HCT116 (cell line): Measurements from ENCODE around the gene TSPEAR. TPM values are rescaled to one million over a fixed set of nuclear protein-coding genes. Genes with fewer than 3 reads are reported as not detected.

Source experiments
- ATAC-seq: fragments of 200-7000 bp; cut with Tn5 transposase; 2 replicates; pipeline ENCODE4 v1.9.1; 2020; ENCODE audit warnings: mild to moderate bottlenecking, moderate library complexity
- BruUV-seq: library from RNA; stranded (reverse); fragments of 400-500 nt; replicated peaks from 2 replicates; lab custom pipeline; 2021; lab: Mats Ljungman, UMichigan
- CTCF ChIA-PET: fragments of 300-600 bp; sonication (Branson Sonifier 250); formaldehyde crosslinking; loops from one replicate; lab custom pipeline; 2021; ENCODE audit warnings: antibody characterized with exemption; lab: Charles Lee
- POLR2A ChIA-PET: fragments of 300-600, 350-600 bp; sonication (Branson Sonifier 250); formaldehyde crosslinking; loops from one replicate; lab custom pipeline; 2021; ENCODE audit warnings: antibody characterized with exemption; lab: Charles Lee
- RAD21 ChIA-PET, 2 experiments: fragments of 300-600 bp; sonication (Branson Sonifier 250); formaldehyde crosslinking; loops; one replicate each; lab custom pipeline; 2023; ENCODE audit warnings: low total read pairs in 2 of 2; ENCODE audit not compliant: uncharacterized antibody in 2 of 2, unreplicated experiment in 2 of 2, low non-redundant PET in 1 of 2; lab: Charles Lee
- DNase-seq: peaks from one replicate; pipeline ENCODE4 v3.0.0-alpha.2; 2010; ENCODE audit warnings: low read depth, low spot score
- H2AFZ ChIP-seq: fragments of 200-600 bp; shearing (Covaris generic), sonication (generic); 2 replicates; pipeline ENCODE4 v1.6.1; 2017; ENCODE audit warnings: low read depth, mixed run types, mixed read lengths, antibody characterized with exemption, low read length; ENCODE audit not compliant: poor library complexity, severe bottlenecking
- H3K27ac ChIP-seq: 2 replicates; pipeline ENCODE4 v1.5.1; 2012; ENCODE audit warnings: low read depth, low read length
- H3K27me3 ChIP-seq: fragments of 200-600 bp; sonication (generic); 2 replicates; pipeline ENCODE4 v1.6.1; 2016; ENCODE audit warnings: mixed run types, low read length, mixed read lengths; ENCODE audit not compliant: insufficient read depth
- H3K36me3 ChIP-seq, 2 experiments: fragments of 200-500 bp in 1 of 2; fragments of 200-600 bp in 1 of 2; sonication (Bioruptor generic) in 1 of 2; sonication (generic) in 1 of 2; 2 replicates each; pipeline versions ENCODE4 v1.5.1 to v1.6.1; 2014 to 2016; ENCODE audit warnings: low read length in 2 of 2, inconsistent platforms in 1 of 2, mixed read lengths in 1 of 2, mixed run types in 1 of 2; ENCODE audit not compliant: insufficient read depth in 2 of 2, control insufficient read depth in 1 of 2
- H3K4me1 ChIP-seq, 2 experiments: fragments of 200-600 bp in 1 of 2; sonication (generic) in 1 of 2; 2 replicates each; pipeline versions ENCODE4 v1.5.1 to v1.6.1; 2012 to 2017; ENCODE audit warnings: low read length in 2 of 2, inconsistent platforms in 1 of 2, mild to moderate bottlenecking in 1 of 2, mixed read lengths in 1 of 2, mixed run types in 1 of 2, moderate library complexity in 1 of 2; ENCODE audit not compliant: insufficient read depth in 2 of 2, control insufficient read depth in 1 of 2
- H3K4me2 ChIP-seq: fragments of 200-600 bp; sonication (generic); 2 replicates; pipeline ENCODE4 v1.6.1; 2017; ENCODE audit warnings: mixed run types, low read length, mixed read lengths
- H3K4me3 ChIP-seq, 2 experiments: fragments of 200-600 bp in 1 of 2; sonication (generic) in 1 of 2; replicated peaks in 1 of 2; 2 replicates each; pipeline ENCODE4 v1.5.1; 2011 to 2016; ENCODE audit warnings: low read length in 2 of 2, control low read depth in 1 of 2, low read depth in 1 of 2, mild to moderate bottlenecking in 1 of 2, mixed read lengths in 1 of 2, mixed run types in 1 of 2
- H3K79me2 ChIP-seq: fragments of 200-600 bp; sonication (generic); 2 replicates; pipeline ENCODE4 v1.6.1; 2017; ENCODE audit warnings: mild to moderate bottlenecking, mixed run types, low read length, moderate library complexity, mixed read lengths; ENCODE audit not compliant: insufficient read depth
- H3K9ac ChIP-seq: fragments of 200-600 bp; sonication (generic); 2 replicates; pipeline ENCODE4 v1.6.1; 2016; ENCODE audit warnings: low read length, mixed read lengths
- H3K9me2 ChIP-seq: fragments of 200-600 bp; sonication (generic), shearing (Covaris generic); 2 replicates; pipeline ENCODE4 v1.6.1; 2017; ENCODE audit warnings: mixed run types, mild to moderate bottlenecking, moderate library complexity; ENCODE audit not compliant: insufficient read depth
- H3K9me3 ChIP-seq, 2 experiments: fragments of 200-500 bp in 1 of 2; fragments of 200-600 bp in 1 of 2; sonication (Bioruptor generic) in 1 of 2; sonication (generic) in 1 of 2; 2 replicates each; pipeline ENCODE4 v1.6.1; 2014 to 2017; ENCODE audit warnings: low read length in 2 of 2, mixed read lengths in 2 of 2, inconsistent platforms in 1 of 2, low read depth in 1 of 2, mild to moderate bottlenecking in 1 of 2, mixed run types in 1 of 2, moderate library complexity in 1 of 2; ENCODE audit not compliant: control insufficient read depth in 1 of 2, insufficient read depth in 1 of 2
- H4K20me1 ChIP-seq: fragments of 200-600 bp; sonication (generic), shearing (Covaris generic); 2 replicates; pipeline ENCODE4 v1.6.1; 2017; ENCODE audit warnings: mixed run types, mild to moderate bottlenecking, moderate library complexity; ENCODE audit not compliant: insufficient read depth
- CBX3 ChIP-seq: IDR thresholded peaks from 2 replicates; pipeline ENCODE4 v1.6.1; 2012; ENCODE audit warnings: low read depth
- ELF1 ChIP-seq: IDR thresholded peaks from 2 replicates; pipeline ENCODE4 v1.6.1; 2012; ENCODE audit warnings: low read depth, borderline replicate concordance
- EZH2 ChIP-seq: fragments of 200-600 bp; sonication (generic); IDR thresholded peaks from 2 replicates; pipeline ENCODE4 v1.6.1; 2017; ENCODE audit warnings: antibody characterized with exemption, mixed run types
- JUND ChIP-seq: IDR thresholded peaks from 2 replicates; pipeline ENCODE4 v1.6.1; 2012
- POLR2AphosphoS5 ChIP-seq: IDR thresholded peaks from 2 replicates; pipeline ENCODE4 v1.6.1; 2011; ENCODE audit warnings: mild to moderate bottlenecking, low read depth, low read length, moderate library complexity
- REST ChIP-seq: IDR thresholded peaks from 2 replicates; pipeline ENCODE4 v1.6.1; 2012; ENCODE audit warnings: low read depth
- SP1 ChIP-seq: IDR thresholded peaks from 2 replicates; pipeline ENCODE4 v1.6.1; 2012; ENCODE audit warnings: low read depth
- YY1 ChIP-seq: IDR thresholded peaks from 2 replicates; pipeline ENCODE4 v1.6.1; 2011; ENCODE audit warnings: low read length, low read depth, moderate library complexity, mild to moderate bottlenecking; ENCODE audit not compliant: insufficient replicate concordance; ENCODE audit errors: extremely low read depth
- ZFX ChIP-seq: fragments of 450-650 bp; IDR thresholded peaks from 2 replicates; pipeline ENCODE4 v1.6.1; 2017
- intact Hi-C: fragments of 100-400 bp; cut with micrococcal nuclease; formaldehyde crosslinking; loops from 2 replicates; pipeline ENCODE4 v1.10.0; 2022
- total RNA-seq: library from RNA; stranded (reverse); gene quantifications from one replicate; pipeline ENCODE4 v1.2.1, GENCODE V29; 2021; ENCODE audit not compliant: unreplicated experiment
- TF ChIP-seq, protein P1 (sequence below): IDR thresholded peaks from 2 replicates; pipeline ENCODE4 v1.6.1; 2012

The TSPEAR gene
- total RNA-seq, 1 experiment from 2014 or later, result not detected

DNA sequence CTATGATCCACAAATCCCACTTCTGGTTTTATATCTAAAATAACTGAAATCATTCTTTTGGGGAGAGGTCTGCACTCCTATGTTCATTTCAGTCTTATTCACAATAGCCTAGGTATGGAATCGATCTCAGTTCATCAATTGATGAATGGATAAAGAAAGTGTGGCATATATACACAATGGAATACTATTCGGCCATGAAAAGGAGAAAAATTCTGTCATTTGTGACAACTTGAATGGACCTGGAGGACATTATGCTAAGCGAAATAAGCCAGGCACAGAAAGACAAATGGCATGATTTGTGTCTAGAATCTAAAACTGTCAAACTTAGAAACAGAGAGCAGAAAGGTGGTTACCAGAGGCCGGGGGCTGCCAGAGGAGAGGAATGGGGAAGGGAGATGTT lies 104.9 kb downstream of the TSPEAR start:
- ATAC-seq, result no peak
- H3K9ac ChIP-seq, result no peak overlapping the region
- H3K4me1 ChIP-seq, result no peaks in the 10 kb centered on the region
- H4K20me1 ChIP-seq, result no peaks in the 10 kb centered on the region
- H3K27ac ChIP-seq, result no peak overlapping the region
- TF ChIP-seq POLR2AphosphoS5, result no peak
- TF ChIP-seq YY1, result no peak
- TF ChIP-seq REST, result no peak
- TF ChIP-seq EZH2, result no peak
- TF ChIP-seq, protein P1, sequence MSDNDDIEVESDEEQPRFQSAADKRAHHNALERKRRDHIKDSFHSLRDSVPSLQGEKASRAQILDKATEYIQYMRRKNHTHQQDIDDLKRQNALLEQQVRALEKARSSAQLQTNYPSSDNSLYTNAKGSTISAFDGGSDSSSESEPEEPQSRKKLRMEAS, result no peak
- TF ChIP-seq CBX3, result no peak
- no peak for TF ChIP-seq JUND
- no peak for TF ChIP-seq ZFX
- no peak for TF ChIP-seq ELF1
- no peak for TF ChIP-seq SP1
- intact Hi-C loops, result no loop called here
- RAD21 ChIA-PET, result no interaction called here
- peaks cover 11% of the 10 kb centered on the region; the same call in 1 of the 2 replicates for H3K27me3 ChIP-seq
- no peak overlapping the region for H2AFZ ChIP-seq
- H3K36me3 ChIP-seq, result no peaks in the 10 kb centered on the region
- CTCF ChIA-PET, result no interaction called here
- H3K9me2 ChIP-seq, result no peaks in the 10 kb centered on the region
- no peak for DNase-seq
- H3K4me2 ChIP-seq, result no peak overlapping the region
- H3K9me3 ChIP-seq, result peaks cover 0 to 5% of the 10 kb centered on the region in 2 experiments; a peak in 2 of 4 replicates
- BruUV-seq, result no TSS peak
- POLR2A ChIA-PET, result no interaction called here
- H3K4me3 ChIP-seq, result no peak overlapping the region
- no peaks in the 10 kb centered on the region for H3K79me2 ChIP-seq
